RWPE2 (cell line): ENCODE data around the gene UROC1.
A peak's percentile ranks its signal among the peaks of the same experiment; 100 is the strongest.

Experiments used
- ATAC-seq: fragments of 200-7000 bp; cut with Tn5 transposase; 3 replicates; pipeline ENCODE4 v1.9.1; 2021; ENCODE audit warnings: low read depth
- DNase-seq: peaks from one replicate; pipeline ENCODE4 v3.0.0-alpha.2; 2020; ENCODE audit warnings: low spot score
- H3K27ac ChIP-seq: fragments of 450-650 bp; 2 replicates; pipeline ENCODE4 v1.5.1; 2017; ENCODE audit warnings: mild to moderate bottlenecking; ENCODE audit not compliant: poor library complexity, severe bottlenecking
- H3K27me3 ChIP-seq: fragments of 250-450 bp; sonication (Bioruptor Pico); 2 replicates; pipeline ENCODE4 v1.5.1; 2021; ENCODE audit warnings: mild to moderate bottlenecking, moderate library complexity; ENCODE audit not compliant: insufficient read depth, poor library complexity, severe bottlenecking
- H3K36me3 ChIP-seq: fragments of 250-450 bp; sonication (Bioruptor Pico); 2 replicates; pipeline ENCODE4 v1.5.1; 2020; ENCODE audit warnings: low read depth, mild to moderate bottlenecking, moderate library complexity
- H3K4me1 ChIP-seq: fragments of 250-450 bp; sonication (Bioruptor Pico); 2 replicates; pipeline ENCODE4 v1.5.1; 2021; ENCODE audit warnings: mild to moderate bottlenecking, moderate library complexity; ENCODE audit not compliant: insufficient read depth, poor library complexity, severe bottlenecking
- H3K4me3 ChIP-seq: fragments of 250-450 bp; sonication (Bioruptor Pico); 2 replicates; pipeline ENCODE4 v1.5.1; 2021; ENCODE audit warnings: mild to moderate bottlenecking, moderate library complexity; ENCODE audit not compliant: severe bottlenecking
- H3K9me3 ChIP-seq: fragments of 250-450 bp; sonication (Bioruptor Pico); 2 replicates; pipeline ENCODE4 v1.5.1; 2021; ENCODE audit warnings: mild to moderate bottlenecking, moderate library complexity; ENCODE audit not compliant: severe bottlenecking
- TF ChIP-seq, protein P1 (sequence below): fragments of 450-650 bp; IDR thresholded peaks from one replicate; pipeline ENCODE4 v1.5.1; 2017; ENCODE audit warnings: mild to moderate bottlenecking, moderate library complexity; ENCODE audit not compliant: poor library complexity, severe bottlenecking

The UROC1 gene

GRCh38 chr3:126482503-126483255 is 34.9 kb downstream of the UROC1 start:
- Histone ChIP-seq H3K36me3 (no peaks in the 10 kb centered on the region), H3K9me3 (no peaks in the 10 kb centered on the region), H3K4me3 (no peak overlapping the region), H3K27ac (no peak overlapping the region), H3K4me1 (peaks cover 11% of the 10 kb centered on the region), H3K27me3 (no peaks in the 10 kb centered on the region)
- DNase-seq (peak; percentile 38), ATAC-seq (no peak)
- TF ChIP-seq, protein P1, sequence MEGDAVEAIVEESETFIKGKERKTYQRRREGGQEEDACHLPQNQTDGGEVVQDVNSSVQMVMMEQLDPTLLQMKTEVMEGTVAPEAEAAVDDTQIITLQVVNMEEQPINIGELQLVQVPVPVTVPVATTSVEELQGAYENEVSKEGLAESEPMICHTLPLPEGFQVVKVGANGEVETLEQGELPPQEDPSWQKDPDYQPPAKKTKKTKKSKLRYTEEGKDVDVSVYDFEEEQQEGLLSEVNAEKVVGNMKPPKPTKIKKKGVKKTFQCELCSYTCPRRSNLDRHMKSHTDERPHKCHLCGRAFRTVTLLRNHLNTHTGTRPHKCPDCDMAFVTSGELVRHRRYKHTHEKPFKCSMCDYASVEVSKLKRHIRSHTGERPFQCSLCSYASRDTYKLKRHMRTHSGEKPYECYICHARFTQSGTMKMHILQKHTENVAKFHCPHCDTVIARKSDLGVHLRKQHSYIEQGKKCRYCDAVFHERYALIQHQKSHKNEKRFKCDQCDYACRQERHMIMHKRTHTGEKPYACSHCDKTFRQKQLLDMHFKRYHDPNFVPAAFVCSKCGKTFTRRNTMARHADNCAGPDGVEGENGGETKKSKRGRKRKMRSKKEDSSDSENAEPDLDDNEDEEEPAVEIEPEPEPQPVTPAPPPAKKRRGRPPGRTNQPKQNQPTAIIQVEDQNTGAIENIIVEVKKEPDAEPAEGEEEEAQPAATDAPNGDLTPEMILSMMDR, result no peak

- H3K36me3 ChIP-seq, result no peaks in the 10 kb centered on the region
- DNase-seq, result peak; percentile 45
- TF ChIP-seq, protein P1, result no peak
- no peaks in the 10 kb centered on the region for H3K9me3 ChIP-seq
- H3K27ac ChIP-seq, result no peak overlapping the region
- H3K4me3 ChIP-seq, result no peak overlapping the region
- peak; percentile 20; the same call in 1 of the 3 replicates for ATAC-seq
- no peaks in the 10 kb centered on the region for H3K27me3 ChIP-seq
- peaks cover 5% of the 10 kb centered on the region for H3K4me1 ChIP-seq
Measured at GRCh38 chr3:126481808-126482502, 35.6 kb downstream of the UROC1 start.

- Histone ChIP-seq H3K4me3 (no peak overlapping the region), H3K36me3 (no peaks in the 10 kb centered on the region), H3K27ac (no peak overlapping the region), H3K9me3 (no peaks in the 10 kb centered on the region), H3K27me3 (no peaks in the 10 kb centered on the region), H3K4me1 (no peaks in the 10 kb centered on the region)
- ATAC-seq, result no peak
- TF ChIP-seq, protein P1, result no peak
- peak; percentile 13 for DNase-seq
Measured at GRCh38 chr3:126480861-126481260, 36.7 kb downstream of the UROC1 start.

GRCh38 chr3:126480206-126480605 is 37.4 kb downstream of the UROC1 start:
- TF ChIP-seq, protein P1, result no peak
- no peak for ATAC-seq

More at GRCh38 chr3:126480206-126480605, 37.4 kb downstream of the UROC1 start:
- H3K9me3 ChIP-seq, result no peaks in the 10 kb centered on the region
- no peaks in the 10 kb centered on the region for H3K27me3 ChIP-seq
- H3K4me3 ChIP-seq, result no peak overlapping the region
- H3K4me1 ChIP-seq, result no peaks in the 10 kb centered on the region
- no peak overlapping the region for H3K27ac ChIP-seq
- DNase-seq, result peak; percentile 17
- no peaks in the 10 kb centered on the region for H3K36me3 ChIP-seq
